HG03066 (cell line): ENCODE measurements around the gene PACS2.
"Not testable (repeated sequence)": the region's sequence is repeated elsewhere in the genome, so short reads cannot be mapped to it uniquely, and the experiment has no call there.

Source experiments
- ATAC-seq: cut with Tn5 transposase; IDR thresholded peaks from one replicate; pipeline ENCODE4 v1.9.1; 2021; ENCODE audit warnings: low read depth; ENCODE audit not compliant: unreplicated experiment

The PACS2 gene

GRCh38 chr14:105348169-105348944, 33.8 kb downstream of the PACS2 start:
- ATAC-seq, result no peak

- no peak for ATAC-seq
Measured at GRCh38 chr14:105348945-105349699, 34.6 kb downstream of the PACS2 start.

- ATAC-seq, result no peak
Measured at GRCh38 chr14:105349992-105350391, 35.4 kb downstream of the PACS2 start.

- no peak for ATAC-seq
Measured at GRCh38 chr14:105350450-105351244, 36.1 kb downstream of the PACS2 start.

DNA sequence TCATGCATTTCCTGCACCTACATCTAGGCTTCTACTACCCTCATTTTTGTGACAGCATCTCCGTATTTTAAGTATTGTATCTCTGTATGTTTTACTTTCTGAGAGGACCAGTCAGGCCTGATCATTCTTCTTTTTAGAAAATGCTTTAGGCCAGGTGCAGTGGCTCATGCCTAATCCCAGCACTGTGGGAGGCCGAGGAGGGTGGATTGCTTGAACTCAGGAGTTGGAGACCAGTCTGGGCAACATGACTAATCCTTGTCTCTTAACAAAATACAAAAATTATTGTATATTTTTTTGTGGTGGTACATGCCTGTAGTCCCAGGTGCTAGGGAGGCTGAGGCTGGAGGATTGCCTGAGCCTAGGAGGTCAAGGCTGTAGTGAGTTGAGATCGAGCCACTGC, 36.9 kb downstream of the PACS2 start:
- no peak for ATAC-seq

DNA sequence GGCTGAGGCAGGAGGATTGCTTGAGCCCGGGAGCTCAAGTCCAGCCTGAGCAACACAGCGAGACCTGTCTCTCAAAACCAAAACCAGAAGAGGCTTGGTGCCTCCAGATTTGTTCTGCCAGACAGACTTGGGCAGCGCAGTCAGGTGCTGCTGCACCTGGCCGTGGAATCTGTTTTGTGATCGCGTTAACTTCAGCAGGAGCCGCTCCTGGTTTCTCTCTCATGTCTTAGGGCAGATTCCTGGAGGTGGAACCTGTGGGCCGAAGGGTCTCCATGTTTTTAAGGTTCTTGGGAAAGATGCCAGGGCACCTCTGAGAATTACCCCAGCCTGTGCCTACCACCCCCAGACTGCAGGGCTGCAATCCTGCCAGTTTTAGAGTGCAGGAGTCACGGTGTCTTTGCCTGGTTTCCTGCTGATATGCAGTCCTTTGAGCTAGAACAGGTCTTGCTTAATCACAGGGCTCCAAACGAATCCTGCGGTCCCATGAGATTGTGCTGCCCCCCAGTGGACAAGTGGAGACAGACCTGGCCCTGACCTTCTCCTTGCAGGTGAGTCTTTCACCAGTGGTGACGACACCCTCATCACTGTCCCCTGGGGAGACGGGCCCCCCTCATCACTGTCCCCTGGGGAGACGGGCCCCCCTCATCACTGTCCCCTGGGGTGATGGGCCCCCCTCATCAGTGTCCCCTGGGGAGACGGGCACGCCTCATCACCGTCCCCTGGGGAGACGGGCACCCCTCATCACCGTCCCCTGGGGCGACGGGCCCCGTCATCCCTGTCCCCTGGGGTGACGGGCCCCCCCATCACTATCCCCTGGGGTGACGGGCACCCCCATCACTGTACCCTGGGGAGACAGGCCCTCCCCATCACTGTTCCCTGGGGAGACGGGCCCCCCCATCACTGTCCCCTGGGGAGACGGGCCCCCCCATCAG, 37.6 kb downstream of the PACS2 start:
- no peak for ATAC-seq

DNA sequence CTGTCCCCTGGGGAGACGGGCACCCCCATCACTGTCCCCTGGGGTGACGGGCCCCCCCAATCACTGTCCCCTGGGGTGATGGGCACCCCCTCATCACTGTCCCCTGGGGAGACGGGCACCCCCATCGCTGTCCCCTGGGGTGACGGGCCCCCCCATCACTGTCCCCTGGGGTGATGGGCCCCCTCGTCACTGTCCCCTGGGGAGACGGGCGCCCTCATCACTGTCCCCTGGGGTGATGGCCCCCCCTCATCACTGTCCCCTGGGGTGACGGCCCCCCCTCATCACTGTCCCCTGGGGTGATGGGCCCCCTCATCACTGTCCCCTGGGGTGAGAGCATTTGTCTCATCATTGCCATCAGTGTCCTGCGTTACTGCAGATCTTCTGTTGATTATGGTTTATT, 38.6 kb downstream of the PACS2 start:
- no peak for ATAC-seq

- no peak for ATAC-seq
Measured at GRCh38 chr14:105354541-105354940, 40.0 kb downstream of the PACS2 start.

GRCh38 chr14:105355049-105355575, 40.6 kb downstream of the PACS2 start:
- ATAC-seq, result no peak

DNA sequence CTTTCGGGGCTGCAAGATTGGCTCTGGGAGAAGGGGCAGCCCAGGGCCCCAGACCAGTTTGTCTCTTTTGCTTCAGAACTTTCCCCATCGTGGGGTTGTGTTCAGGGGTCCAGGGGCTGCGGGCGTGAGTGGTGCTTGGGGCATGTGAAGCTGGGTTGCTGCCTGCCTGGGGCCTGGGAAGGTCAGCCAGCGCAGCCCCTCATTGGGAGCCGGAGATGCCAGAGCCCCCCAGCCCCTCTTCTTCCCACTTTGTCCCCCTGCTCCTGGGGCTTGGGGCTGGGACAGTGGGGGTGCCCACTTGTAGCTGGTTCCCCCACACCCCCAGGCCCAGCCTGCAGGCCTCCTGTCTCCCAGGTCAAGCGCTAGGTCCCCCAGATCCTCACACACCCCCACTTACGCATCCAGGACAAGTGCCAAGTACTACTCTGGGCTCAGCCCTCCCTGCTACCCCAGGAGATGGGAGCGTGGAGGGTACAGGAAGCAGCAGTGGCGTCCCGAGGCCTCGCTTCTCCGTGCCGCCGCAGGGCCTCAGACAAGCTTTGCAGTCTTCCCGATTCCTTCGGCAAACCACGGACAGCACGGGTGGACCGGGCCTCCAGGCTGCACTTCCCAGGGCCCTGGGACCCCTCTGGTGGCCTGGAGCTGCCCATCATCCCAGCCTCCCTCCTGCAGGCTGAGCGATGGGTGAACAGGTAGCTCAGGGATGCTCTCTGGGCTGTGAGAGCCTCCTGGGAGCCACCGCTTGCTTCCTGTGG, 41.5 kb downstream of the PACS2 start:
- ATAC-seq, result no peak

DNA sequence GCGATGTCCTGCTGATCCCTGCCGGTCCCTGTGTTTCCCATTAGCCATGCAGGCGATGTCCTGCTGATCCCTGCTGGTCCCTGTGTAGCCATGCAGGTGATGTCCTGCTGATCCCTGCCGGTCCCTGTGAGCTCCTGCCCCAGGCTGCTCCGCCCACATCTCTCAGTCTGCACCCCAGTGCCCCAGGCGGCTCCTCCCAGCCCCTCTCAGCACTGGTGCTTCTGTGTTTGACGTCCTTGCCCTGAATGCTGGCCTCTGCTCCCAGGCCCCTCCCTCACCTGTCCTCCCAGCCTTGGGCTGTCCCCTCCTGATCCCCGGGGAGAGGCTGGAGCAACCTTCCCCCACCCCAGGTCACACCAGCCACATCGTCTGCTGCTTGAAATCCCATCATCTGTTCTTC, 42.4 kb downstream of the PACS2 start:
- no peak for ATAC-seq

DNA sequence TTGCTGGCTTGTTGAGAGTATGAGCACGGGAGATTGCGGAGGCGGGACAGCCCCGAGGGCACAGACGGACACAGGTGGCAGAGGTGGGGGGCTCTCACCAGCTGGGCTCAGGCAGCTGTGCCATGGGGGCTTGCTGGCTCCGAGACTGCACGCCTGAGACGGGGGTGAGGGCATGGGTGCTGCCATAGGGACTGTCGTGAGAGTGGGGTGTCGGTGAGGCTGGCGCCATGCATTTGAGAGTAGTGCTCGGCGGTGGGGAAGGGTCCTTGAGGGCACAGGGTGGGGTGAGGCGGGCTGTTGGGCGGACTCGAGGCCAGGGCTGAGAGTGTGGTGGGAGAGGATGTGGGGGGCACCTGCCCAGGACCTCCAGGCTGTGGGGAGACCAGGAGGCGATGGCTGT, 43.1 kb downstream of the PACS2 start:
- no peak for ATAC-seq

DNA sequence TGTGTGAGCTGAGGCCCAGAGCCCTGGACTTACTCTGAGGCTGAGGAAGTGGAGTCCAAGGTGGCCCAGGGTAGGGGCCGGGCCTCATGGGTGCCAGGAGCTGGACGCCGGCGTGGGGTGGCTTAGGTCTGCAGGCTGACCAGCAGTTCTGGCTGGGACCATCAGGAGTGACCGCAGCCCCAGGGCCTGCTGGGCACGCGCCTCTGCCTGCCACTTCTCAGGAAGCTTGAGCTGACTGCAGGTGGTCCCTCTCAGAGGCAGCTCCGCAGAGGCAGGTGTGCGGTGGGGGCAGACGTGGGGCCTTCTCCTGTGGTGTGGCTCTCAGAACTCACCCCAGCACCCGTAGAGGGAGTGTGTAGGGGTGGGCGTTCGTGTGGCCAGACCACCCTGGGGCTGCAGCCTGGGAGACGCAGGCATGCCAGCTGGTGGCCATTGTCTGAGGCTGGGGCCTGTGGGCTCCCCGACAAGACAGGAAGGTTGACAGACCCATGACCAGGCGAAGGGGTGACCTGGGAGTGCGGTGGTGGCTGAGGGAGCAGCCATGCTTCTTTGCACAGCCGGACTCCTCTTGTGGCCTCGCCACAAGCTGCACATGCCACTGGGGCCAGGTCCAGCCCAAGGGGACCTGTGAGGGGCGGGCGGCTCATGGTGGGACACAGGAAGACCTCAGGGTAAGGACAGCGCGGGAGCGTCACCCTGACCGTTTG, 43.7 kb downstream of the PACS2 start:
- ATAC-seq, result no peak

DNA sequence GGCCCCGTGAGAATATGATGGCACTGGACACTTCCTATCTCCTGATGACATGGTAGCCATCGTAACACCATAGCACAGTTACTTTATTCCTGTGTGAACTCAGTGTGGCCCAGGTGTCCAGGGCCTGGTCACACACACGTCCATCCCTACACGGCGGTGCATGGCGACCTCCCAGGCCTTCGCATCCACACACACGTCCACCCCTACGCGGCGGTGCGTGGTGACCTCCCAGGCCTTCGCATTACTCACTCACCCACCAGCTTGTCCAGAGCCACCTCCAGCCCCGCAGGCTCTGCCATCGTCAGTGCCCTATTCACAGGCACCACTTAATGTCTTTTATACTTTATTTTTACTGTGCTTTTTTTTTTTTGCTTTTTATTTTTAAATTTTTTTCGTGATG, 44.4 kb downstream of the PACS2 start:
- no peak for ATAC-seq

- not testable (repeated sequence) for ATAC-seq
Measured at GRCh38 chr14:105361412-105361811, 46.9 kb downstream of the PACS2 start.

DNA sequence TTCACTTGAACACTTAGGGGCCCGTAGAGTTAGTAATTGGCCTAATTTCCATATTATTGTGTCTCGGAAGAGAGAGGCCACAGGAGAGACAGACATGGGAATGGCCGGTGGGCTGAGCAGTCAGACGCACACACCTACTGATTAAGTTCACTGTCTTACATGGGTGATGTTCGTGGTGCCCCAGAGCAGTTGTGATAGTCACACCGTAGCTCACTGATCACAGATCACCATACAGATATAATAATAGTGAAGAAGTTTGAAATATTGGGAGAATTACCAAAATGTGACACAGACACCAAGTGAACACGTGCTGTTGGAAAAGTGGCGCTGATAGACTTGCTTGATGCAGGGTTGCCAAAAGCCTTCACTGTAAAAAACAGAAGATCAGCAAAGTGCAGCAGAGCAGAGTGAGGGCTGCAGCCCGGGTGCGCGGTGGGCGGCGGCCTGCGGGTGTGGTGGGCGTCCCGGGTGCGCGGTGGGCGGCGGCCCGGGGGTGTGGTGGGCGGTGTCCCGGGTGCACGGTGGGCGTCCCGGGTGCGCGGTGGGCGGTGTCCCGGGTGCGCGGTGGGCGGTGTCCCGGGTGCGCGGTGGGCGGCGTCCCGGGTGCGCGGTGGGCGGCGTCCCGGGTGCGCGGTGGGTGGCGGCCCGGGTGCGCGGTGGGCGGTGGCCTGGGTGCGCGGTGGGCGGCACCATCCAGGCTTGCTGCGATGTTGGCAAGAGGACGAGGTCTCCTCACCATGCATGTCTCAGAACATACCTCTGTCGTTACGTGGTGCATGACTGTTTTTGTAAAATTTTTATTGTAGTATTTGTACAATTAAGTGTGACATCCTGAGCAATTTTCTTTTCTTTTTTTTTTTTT, 49.5 kb downstream of the PACS2 start:
- no peak for ATAC-seq

- no peak for ATAC-seq
Measured at GRCh38 chr14:105365101-105365500, 50.6 kb downstream of the PACS2 start.

DNA sequence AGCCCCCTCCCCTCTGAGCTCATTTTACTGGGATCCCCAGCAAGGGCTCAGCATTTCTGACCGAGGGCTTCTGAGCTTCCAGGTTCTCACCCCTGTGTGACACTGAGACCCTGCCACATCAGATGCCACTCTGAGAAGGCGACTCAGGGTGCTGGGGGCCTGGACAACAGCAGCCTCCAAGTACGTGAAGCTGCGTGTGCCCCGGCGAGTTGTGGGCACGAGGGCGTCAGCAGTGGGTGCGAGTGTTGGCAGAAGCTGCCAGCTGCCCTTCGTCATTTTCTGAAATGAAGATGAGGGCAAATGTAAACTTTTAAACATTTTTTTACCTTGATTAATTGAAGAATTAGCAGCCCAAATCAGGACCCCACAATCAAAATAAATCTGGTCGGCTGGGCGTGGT, 51.1 kb downstream of the PACS2 start:
- ATAC-seq, result no peak
